ENCODE results near the gene ZNF474.

DNA sequence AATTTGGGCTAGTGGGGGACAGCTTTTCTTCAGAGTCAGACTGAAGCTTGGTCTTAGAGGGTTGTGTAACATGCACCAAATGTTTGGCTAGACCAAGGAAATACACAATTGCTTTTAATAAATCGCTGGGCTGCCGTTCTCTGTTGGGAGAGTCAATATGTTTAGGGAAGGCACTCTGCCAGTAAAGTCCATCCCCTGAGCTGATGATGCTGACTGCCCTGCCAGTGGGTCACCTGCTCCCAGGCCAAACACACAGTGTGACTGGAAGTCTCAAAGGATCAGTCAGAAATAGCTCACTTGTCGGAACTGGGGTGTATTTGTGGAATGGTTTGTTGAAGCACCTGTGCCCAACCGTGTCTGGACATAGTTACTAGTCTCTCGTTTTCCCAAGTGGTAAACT lies 17.9 kb upstream of the ZNF474 start:
- TF ChIP-seq CTCF (conservative IDR thresholded peaks at IDR 0.05; ENCODE audit: low read depth, low read length) (no peak), EZH2 (IDR thresholded peaks at IDR 0.05; ENCODE audit: low read length, unreplicated experiment) (no peak), EZH2phosphoT487 (IDR thresholded peaks at IDR 0.05; ENCODE audit: borderline replicate concordance, low read length) (no peak)

All from PC-3 (cell line).